Measurements from ENCODE around the gene ELL. TPM values are rescaled to one million over a fixed set of nuclear protein-coding genes. Genes with fewer than 3 reads are reported as not detected.

Gene ELL
- polyA plus RNA-seq, 3 donors: 12.2 to 35.3 (median 12.6) TPM

- no peak overlapping the region for H3K4me2 ChIP-seq (replicated peaks; ENCODE audit: extremely low read depth, low read length, poor library complexity, severe bottlenecking)
- Mint-ChIP-seq H3K4me1 (peaks cover 16% of the 10 kb centered on the region), H3K27me3 (ENCODE audit: low read depth in 3 of 3) (peaks cover 0 to 2% (median 0%) of the 10 kb centered on the region in 3 donors), H3K27ac (peak overlapping the region in 5 of 7 donors; percentile 46 to 71 (median 55)), H3K4me3 (no peak overlapping the region), H3K9me3 (no peaks in the 10 kb centered on the region), H3K36me3 (peaks cover 31 to 34% of the 10 kb centered on the region in 2 donors)
- no peak for DNase-seq
- intact Hi-C loops (cut with micrococcal nuclease): loop anchor here in 1 of 2 donors (5.0 kb wide), 1 partner anchor 37 kb away; the partner anchor contains the start of gene ELL
- WGBS (ENCODE audit: insufficient coverage): no CpG with 5 or more reads among the region's 5 CpGs
- no peaks in the 10 kb centered on the region for H4K20me1 ChIP-seq (ENCODE audit: insufficient read depth, low read length)
- H3K9me3 ChIP-seq (replicated peaks in 1 of 2; ENCODE audit: control insufficient read depth in 1 of 2, insufficient read depth in 1 of 2, low read length in 2 of 2): no peaks in the 10 kb centered on the region
- H3K4me3 ChIP-seq (replicated peaks in 1 of 3; ENCODE audit: low read depth in 2 of 3, low read length in 3 of 3): no peak overlapping the region
- TF ChIP-seq, protein P1, sequence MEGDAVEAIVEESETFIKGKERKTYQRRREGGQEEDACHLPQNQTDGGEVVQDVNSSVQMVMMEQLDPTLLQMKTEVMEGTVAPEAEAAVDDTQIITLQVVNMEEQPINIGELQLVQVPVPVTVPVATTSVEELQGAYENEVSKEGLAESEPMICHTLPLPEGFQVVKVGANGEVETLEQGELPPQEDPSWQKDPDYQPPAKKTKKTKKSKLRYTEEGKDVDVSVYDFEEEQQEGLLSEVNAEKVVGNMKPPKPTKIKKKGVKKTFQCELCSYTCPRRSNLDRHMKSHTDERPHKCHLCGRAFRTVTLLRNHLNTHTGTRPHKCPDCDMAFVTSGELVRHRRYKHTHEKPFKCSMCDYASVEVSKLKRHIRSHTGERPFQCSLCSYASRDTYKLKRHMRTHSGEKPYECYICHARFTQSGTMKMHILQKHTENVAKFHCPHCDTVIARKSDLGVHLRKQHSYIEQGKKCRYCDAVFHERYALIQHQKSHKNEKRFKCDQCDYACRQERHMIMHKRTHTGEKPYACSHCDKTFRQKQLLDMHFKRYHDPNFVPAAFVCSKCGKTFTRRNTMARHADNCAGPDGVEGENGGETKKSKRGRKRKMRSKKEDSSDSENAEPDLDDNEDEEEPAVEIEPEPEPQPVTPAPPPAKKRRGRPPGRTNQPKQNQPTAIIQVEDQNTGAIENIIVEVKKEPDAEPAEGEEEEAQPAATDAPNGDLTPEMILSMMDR (IDR thresholded peaks at IDR 0.05): no peak
- H3K36me3 ChIP-seq (replicated peaks in 1 of 2; ENCODE audit: control insufficient read depth in 1 of 2, insufficient read depth in 2 of 2, low read length in 2 of 2): peaks cover 31 to 34% of the 10 kb centered on the region in 2 donors
- no peak overlapping the region for H3K9ac ChIP-seq (ENCODE audit: insufficient read depth, low read length, poor library complexity, severe bottlenecking)
- H3K27me3 ChIP-seq (ENCODE audit: control insufficient read depth in 2 of 2, insufficient read depth in 2 of 2, low read length in 2 of 2): no peaks in the 10 kb centered on the region
- peaks cover 38% of the 10 kb centered on the region for H3K79me2 ChIP-seq (ENCODE audit: insufficient read depth, low read length)
- H3K27ac ChIP-seq (ENCODE audit: low read depth in 1 of 2, low read length in 2 of 2): peak overlapping the region in 1 of 2 donors; percentile 29
- no peak overlapping the region for H2AFZ ChIP-seq (ENCODE audit: insufficient read depth, low read depth, low read length, poor library complexity, severe bottlenecking)
- peaks cover 14 to 17% of the 10 kb centered on the region in 2 donors for H3K4me1 ChIP-seq (ENCODE audit: control insufficient read depth in 1 of 2, insufficient read depth in 2 of 2, low read length in 2 of 2)
Observed at GRCh38 chr19:18559685-18560084, 37.8 kb upstream of the ELL start.

- Mint-ChIP-seq H3K27me3 (ENCODE audit: low read depth in 3 of 3) (peaks cover 0 to 3% (median 0%) of the 10 kb centered on the region in 3 donors), H3K27ac (peak overlapping the region; percentile 93 to 97 (median 95)), H3K4me1 (peaks cover 16% of the 10 kb centered on the region), H3K4me3 (peak overlapping the region; percentile 88 to 90), H3K9me3 (no peaks in the 10 kb centered on the region), H3K36me3 (peaks cover 20 to 23% of the 10 kb centered on the region in 2 donors)
- Histone ChIP-seq H3K9ac (ENCODE audit: insufficient read depth, low read length, poor library complexity, severe bottlenecking) (peak overlapping the region; percentile 95), H3K79me2 (ENCODE audit: insufficient read depth, low read length) (peaks cover 38% of the 10 kb centered on the region), H4K20me1 (ENCODE audit: insufficient read depth, low read length) (no peaks in the 10 kb centered on the region), H3K4me2 (replicated peaks; ENCODE audit: extremely low read depth, low read length, poor library complexity, severe bottlenecking) (peak overlapping the region; percentile 100), H3K36me3 (replicated peaks in 1 of 2; ENCODE audit: control insufficient read depth in 1 of 2, insufficient read depth in 2 of 2, low read length in 2 of 2) (peaks cover 20 to 23% of the 10 kb centered on the region in 2 donors), H3K4me3 (replicated peaks in 1 of 3; ENCODE audit: low read depth in 2 of 3, low read length in 3 of 3) (peak overlapping the region; percentile 75 to 96 (median 95)), H3K27ac (ENCODE audit: low read depth in 1 of 2, low read length in 2 of 2) (peak overlapping the region; percentile 69 to 97), H3K9me3 (replicated peaks in 1 of 2; ENCODE audit: control insufficient read depth in 1 of 2, insufficient read depth in 1 of 2, low read length in 2 of 2) (no peaks in the 10 kb centered on the region), H2AFZ (ENCODE audit: insufficient read depth, low read depth, low read length, poor library complexity, severe bottlenecking) (no peak overlapping the region), H3K4me1 (ENCODE audit: control insufficient read depth in 1 of 2, insufficient read depth in 2 of 2, low read length in 2 of 2) (peaks cover 14 to 17% of the 10 kb centered on the region in 2 donors), H3K27me3 (ENCODE audit: control insufficient read depth in 2 of 2, insufficient read depth in 2 of 2, low read length in 2 of 2) (no peaks in the 10 kb centered on the region)
- TF ChIP-seq, protein P1 (IDR thresholded peaks at IDR 0.05): no peak
- WGBS (ENCODE audit: insufficient coverage): no CpG with 5 or more reads among the region's 3 CpGs
- DNase-seq: peak in 1 of 3 donors; percentile 44
- intact Hi-C loops (cut with micrococcal nuclease): loop anchor here in 1 of 2 donors (5.0 kb wide), 1 partner anchor 36 kb away; the partner anchor contains the start of gene ELL
Observed at GRCh38 chr19:18558604-18559003, 36.7 kb upstream of the ELL start.

Measured in CD14-positive monocyte (primary cell).